ENCODE results near the gene HSPA1L.
"Not testable (repeated sequence)": the region's sequence is repeated elsewhere in the genome, so short reads cannot be mapped to it uniquely, and the experiment has no call there.

- TF ChIP-seq CTCF (conservative IDR thresholded peaks at IDR 0.05; ENCODE audit: low read length); EZH2phosphoT487 (IDR thresholded peaks at IDR 0.05; ENCODE audit: borderline replicate concordance): not testable (repeated sequence)
Measured at GRCh38 chr6:31817133-31817928, 2.2 kb upstream of the HSPA1L start.
